ENCODE measurements around the gene INKA1. TPM values are rescaled to one million over a fixed set of nuclear protein-coding genes. Genes with fewer than 3 reads are reported as not detected.
"Not testable (repeated sequence)": the region's sequence is repeated elsewhere in the genome, so short reads cannot be mapped to it uniquely, and the experiment has no call there.

The INKA1 gene
- total and polyA plus RNA-seq, 9 donors = 0.25 to 5.5 (median 3.4) TPM

- Histone ChIP-seq H3K4me3 (no peak overlapping the region), H3K9me3 (no peaks in the 10 kb centered on the region), H3K4me1 (ENCODE audit: insufficient read depth) (peaks cover 8% of the 10 kb centered on the region), H3K36me3 (no peaks in the 10 kb centered on the region), H3K27me3 (no peaks in the 10 kb centered on the region), H3K27ac (no peak overlapping the region)
- DNase-seq = peak in 1 of 5 donors; percentile 4
- intact Hi-C loops (cut with DNase I) = no loop called here
- TF ChIP-seq EP300 (IDR thresholded peaks at IDR 0.05) (no peak), POLR2A (IDR thresholded peaks at IDR 0.05) (no peak)
- TF ChIP-seq, protein P1, sequence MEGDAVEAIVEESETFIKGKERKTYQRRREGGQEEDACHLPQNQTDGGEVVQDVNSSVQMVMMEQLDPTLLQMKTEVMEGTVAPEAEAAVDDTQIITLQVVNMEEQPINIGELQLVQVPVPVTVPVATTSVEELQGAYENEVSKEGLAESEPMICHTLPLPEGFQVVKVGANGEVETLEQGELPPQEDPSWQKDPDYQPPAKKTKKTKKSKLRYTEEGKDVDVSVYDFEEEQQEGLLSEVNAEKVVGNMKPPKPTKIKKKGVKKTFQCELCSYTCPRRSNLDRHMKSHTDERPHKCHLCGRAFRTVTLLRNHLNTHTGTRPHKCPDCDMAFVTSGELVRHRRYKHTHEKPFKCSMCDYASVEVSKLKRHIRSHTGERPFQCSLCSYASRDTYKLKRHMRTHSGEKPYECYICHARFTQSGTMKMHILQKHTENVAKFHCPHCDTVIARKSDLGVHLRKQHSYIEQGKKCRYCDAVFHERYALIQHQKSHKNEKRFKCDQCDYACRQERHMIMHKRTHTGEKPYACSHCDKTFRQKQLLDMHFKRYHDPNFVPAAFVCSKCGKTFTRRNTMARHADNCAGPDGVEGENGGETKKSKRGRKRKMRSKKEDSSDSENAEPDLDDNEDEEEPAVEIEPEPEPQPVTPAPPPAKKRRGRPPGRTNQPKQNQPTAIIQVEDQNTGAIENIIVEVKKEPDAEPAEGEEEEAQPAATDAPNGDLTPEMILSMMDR (IDR thresholded peaks at IDR 0.05) = no peak
Observed at GRCh38 chr3:49769926-49770325, 33.1 kb upstream of the INKA1 start.

- TF ChIP-seq, protein P1 (IDR thresholded peaks at IDR 0.05) = no peak
- TF ChIP-seq POLR2A (IDR thresholded peaks at IDR 0.05) (no peak), EP300 (IDR thresholded peaks at IDR 0.05) (no peak)
- intact Hi-C loops (cut with DNase I) = no loop called here
Observed at GRCh38 chr3:49771340-49771938, 31.6 kb upstream of the INKA1 start.

DNA sequence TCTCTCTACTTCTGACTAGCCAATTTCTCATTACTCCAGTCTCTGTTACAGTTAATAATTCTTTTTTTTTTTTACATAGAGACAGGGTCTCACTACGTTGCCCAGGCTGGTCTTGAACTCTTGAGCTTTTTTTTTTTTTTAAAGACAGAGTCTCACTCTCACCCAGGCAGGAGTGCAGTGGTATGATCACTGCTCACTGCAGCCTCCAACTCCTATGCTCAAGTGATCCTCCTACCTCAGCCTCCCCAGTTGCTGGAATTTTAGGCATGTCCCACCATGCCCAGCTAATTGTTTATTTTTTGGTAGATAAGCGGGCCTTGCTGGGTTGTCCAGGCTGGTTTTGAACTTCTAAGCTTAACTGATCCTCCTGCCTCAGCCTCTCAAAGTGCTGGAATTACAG lies 30.4 kb upstream of the INKA1 start:
- H3K27ac ChIP-seq = no peak overlapping the region
- peaks cover 13% of the 10 kb centered on the region for H3K4me1 ChIP-seq (ENCODE audit: insufficient read depth)
- no peaks in the 10 kb centered on the region for H3K9me3 ChIP-seq
- TF ChIP-seq, protein P1 (IDR thresholded peaks at IDR 0.05) = no peak
- no peaks in the 10 kb centered on the region for H3K36me3 ChIP-seq
- 90 to 94% (median 93%) methylated on average over 2 of the region's 2 CpGs for WGBS, 3 donors
- no peaks in the 10 kb centered on the region for H3K27me3 ChIP-seq
- DNase-seq = peak in 1 of 5 donors; percentile 1
- no peak overlapping the region for H3K4me3 ChIP-seq
- intact Hi-C loops (cut with DNase I) = no loop called here

More at GRCh38 chr3:49771340-49771938, 31.6 kb upstream of the INKA1 start:
- H3K27ac ChIP-seq = no peak overlapping the region
- no peaks in the 10 kb centered on the region for H3K9me3 ChIP-seq
- no peaks in the 10 kb centered on the region for H3K27me3 ChIP-seq
- DNase-seq = no peak
- no peak overlapping the region for H3K4me3 ChIP-seq
- H3K36me3 ChIP-seq = no peaks in the 10 kb centered on the region
- H3K4me1 ChIP-seq (ENCODE audit: insufficient read depth) = peaks cover 13% of the 10 kb centered on the region
- WGBS, 3 donors = 61 to 79% (median 67%) methylated on average over 1 of the region's 1 CpG

DNA sequence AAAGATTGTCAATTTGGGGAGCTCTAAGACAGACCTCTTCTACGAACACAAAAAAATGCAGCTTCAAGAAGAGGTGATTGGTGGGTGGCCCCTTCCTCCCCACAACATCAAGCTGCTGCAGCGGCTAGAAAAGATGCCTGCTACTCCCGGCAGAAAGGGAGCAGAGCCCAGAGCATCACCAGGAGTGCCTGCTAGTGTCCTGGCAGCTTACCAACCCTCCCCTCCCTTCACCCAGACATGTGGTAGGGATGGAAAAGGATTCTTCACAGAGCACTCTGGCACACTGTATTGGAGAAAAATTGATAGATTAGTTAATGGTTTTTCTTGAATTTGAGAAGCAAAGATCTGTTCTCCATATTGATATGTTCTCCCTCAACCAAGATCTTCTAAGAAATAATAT lies 27.5 kb upstream of the INKA1 start:
- DNase-seq = peak in 2 of 5 donors; percentile 16 to 35
- no peak overlapping the region for H3K27ac ChIP-seq
- H3K4me1 ChIP-seq (ENCODE audit: insufficient read depth) = peaks cover 7% of the 10 kb centered on the region
- H3K9me3 ChIP-seq = no peaks in the 10 kb centered on the region
- intact Hi-C loops (cut with DNase I) = no loop called here
- WGBS, 3 donors = 33 to 47% (median 36%) methylated on average over 3 of the region's 3 CpGs
- H3K27me3 ChIP-seq = no peaks in the 10 kb centered on the region
- H3K36me3 ChIP-seq = no peaks in the 10 kb centered on the region
- no peak overlapping the region for H3K4me3 ChIP-seq
- TF ChIP-seq, protein P1 (IDR thresholded peaks at IDR 0.05) = no peak
- no peak for TF ChIP-seq POLR2A (IDR thresholded peaks at IDR 0.05)
- TF ChIP-seq EP300 (IDR thresholded peaks at IDR 0.05) = no peak

DNA sequence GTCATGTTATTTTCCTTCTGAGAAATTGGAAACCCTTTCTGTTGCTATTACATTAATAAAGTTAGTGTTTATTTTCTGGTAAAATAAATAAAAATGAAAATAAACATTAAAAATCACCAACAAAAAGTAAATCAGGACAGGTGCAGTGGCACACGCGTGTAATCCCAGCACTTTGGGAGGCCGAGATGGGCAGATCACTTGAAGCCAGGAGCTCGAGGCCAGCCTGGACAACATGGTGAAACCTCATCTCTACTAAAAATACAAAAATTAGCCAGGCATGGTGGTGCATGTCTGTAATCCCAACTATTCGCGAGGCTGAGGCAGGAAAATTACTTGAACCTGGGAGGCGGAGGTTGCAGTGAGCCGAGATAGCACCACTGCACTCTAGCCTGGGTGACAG lies 27.0 kb upstream of the INKA1 start:
- H3K27me3 ChIP-seq; H3K36me3 ChIP-seq; intact Hi-C loops (cut with DNase I); H3K4me3 ChIP-seq; H3K9me3 ChIP-seq; H3K27ac ChIP-seq; H3K4me1 ChIP-seq (ENCODE audit: insufficient read depth): not testable (repeated sequence)
- DNase-seq = peak in 1 of 5 donors; percentile 3
- WGBS, 3 donors = 86 to 88% (median 88%) methylated on average over 8 of the region's 8 CpGs
